ENCODE data around the gene PLA2G2F.

The PLA2G2F gene

DNA sequence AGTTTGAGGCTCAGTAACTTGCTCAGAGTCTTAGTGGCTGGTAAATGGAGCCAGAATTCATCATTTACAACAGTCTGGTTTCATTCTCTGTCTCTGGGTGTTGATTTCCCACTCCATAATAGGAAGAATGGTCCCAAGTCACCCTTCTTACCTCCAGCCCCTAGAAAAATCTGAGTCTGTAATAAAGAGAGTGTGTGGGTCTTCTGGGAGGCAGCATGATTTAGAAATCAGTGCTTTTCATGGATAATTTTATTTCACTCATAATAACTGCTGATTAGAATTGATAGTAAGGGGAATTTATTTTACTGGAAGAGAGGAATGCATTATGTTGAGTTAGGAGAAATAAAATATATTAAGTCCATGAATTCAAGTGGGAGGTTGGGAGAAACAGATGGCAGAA is 21.9 kb upstream of the PLA2G2F start:
- TF ChIP-seq, protein P1, sequence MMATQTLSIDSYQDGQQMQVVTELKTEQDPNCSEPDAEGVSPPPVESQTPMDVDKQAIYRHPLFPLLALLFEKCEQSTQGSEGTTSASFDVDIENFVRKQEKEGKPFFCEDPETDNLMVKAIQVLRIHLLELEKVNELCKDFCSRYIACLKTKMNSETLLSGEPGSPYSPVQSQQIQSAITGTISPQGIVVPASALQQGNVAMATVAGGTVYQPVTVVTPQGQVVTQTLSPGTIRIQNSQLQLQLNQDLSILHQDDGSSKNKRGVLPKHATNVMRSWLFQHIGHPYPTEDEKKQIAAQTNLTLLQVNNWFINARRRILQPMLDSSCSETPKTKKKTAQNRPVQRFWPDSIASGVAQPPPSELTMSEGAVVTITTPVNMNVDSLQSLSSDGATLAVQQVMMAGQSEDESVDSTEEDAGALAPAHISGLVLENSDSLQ (IDR thresholded peaks at IDR 0.05), result no peak
- no peak for TF ChIP-seq FOXK2 (IDR thresholded peaks at IDR 0.05)
- no peak for TF ChIP-seq BHLHE40 (IDR thresholded peaks at IDR 0.05; ENCODE audit: borderline replicate concordance)
- no peak for TF ChIP-seq SP1 (IDR thresholded peaks at IDR 0.05)
- TF ChIP-seq ZNF384 (IDR thresholded peaks at IDR 0.05), result no peak
- TF ChIP-seq FOXA1 (IDR thresholded peaks at IDR 0.05), result no peak
- TF ChIP-seq SUZ12 (IDR thresholded peaks at IDR 0.05), result no peak
- no peak for TF ChIP-seq LEF1 (IDR thresholded peaks at IDR 0.05; ENCODE audit: borderline replicate concordance)
- no peak for TF ChIP-seq ARNT (IDR thresholded peaks at IDR 0.05)
- TF ChIP-seq NFRKB (IDR thresholded peaks at IDR 0.05), result no peak
- no peak for DNase-seq (ENCODE audit: extremely low spot score)
- CTCF ChIA-PET, result no interaction called here
- POLR2A ChIA-PET, result no interaction called here

DNA sequence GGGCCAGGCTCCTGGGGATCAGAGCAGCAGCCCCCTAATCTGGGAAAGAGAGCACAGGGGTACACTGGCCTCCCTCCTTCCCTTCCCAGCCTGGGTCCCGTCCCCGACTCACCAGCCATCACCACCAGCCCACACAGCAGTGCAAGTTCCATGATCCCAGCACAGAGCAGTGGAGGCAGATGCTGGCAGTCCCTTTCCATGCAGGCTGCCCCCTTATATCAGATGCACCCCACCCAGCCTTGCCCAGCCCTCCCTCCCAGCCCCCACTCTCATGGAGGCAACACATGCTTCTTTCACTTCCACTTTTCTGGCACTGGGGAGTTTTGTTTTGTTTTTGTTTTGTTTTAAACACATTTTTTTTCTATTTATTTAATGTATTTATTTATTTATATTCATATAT is 19.8 kb upstream of the PLA2G2F start, which contains the start of gene PLA2G2D:
Gene PLA2G2D (minus strand): TSS at position 190 of the 400 bp plus-strand sequence. CDS start 38 bp downstream, at position 152.
- POLR2A ChIA-PET, result no interaction called here
- CTCF ChIA-PET, result no interaction called here
- no peak for DNase-seq (ENCODE audit: extremely low spot score)
- TF ChIP-seq ARNT (IDR thresholded peaks at IDR 0.05) (no peak), L3MBTL2 (conservative IDR thresholded peaks at IDR 0.05) (no peak), FOXA1 (IDR thresholded peaks at IDR 0.05) (no peak), ELF4 (IDR thresholded peaks at IDR 0.05) (no peak), FOXK2 (IDR thresholded peaks at IDR 0.05) (no peak), LEF1 (IDR thresholded peaks at IDR 0.05; ENCODE audit: borderline replicate concordance) (no peak), BHLHE40 (IDR thresholded peaks at IDR 0.05; ENCODE audit: borderline replicate concordance) (no peak)
- TF ChIP-seq, protein P1 (IDR thresholded peaks at IDR 0.05), result no peak

DNA sequence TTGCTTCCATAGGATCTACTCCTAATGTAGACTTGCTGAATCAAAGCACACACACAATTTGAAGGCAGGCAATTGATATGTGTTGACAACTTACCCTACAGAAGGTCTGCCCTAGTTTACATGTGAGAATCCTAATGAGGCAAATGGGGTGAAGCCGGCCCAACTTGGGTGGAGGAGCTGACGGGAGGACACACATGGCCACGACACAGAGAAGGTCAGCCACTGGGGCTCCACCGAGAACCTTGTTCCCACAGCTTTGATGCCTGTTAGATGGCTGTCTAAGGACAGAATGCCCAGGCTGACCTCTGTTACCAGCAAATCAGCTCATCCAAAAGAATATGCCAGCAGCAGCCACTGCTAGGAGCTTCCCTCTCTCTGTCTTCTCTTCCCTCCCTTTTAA is 18.3 kb upstream of the PLA2G2F start:
- POLR2A ChIA-PET, result no interaction called here

DNA sequence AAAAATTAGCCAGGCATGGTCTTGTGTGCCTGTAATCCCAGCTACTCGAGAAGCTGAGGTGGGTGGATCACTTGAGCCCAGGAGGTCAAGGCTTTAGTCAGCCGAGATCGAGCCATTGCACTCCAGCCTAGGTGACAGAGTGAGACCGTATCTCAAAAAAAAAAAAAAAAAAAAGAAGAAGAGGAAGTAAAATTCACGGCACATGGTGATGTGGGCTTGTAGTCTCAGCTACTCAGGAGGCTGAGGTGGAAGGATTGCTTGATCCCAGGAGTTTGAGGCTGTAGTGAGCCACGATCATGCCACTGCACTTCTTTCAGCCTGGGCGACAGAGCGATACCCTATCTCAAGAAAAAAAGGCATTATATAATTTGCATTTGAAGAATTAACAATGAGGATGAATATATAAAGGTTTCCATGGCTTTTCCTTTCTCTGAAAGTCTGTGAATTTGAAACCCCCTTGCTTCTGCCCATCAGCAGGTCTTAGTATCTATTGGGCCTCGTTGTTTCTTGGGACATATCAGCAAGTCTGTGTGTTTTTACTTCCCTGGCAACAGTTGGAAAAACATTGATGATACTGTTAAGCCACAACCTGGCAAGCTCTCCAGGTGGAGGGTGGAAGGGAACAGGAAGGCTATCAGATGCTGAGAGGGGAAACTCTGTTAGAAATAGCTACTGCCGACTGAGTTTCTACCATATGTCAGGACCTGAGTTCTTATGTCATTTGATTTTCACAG is 15.2 kb upstream of the PLA2G2F start:
- ChIA-PET POLR2A (no interaction called here), CTCF (no interaction called here)
- no peak for TF ChIP-seq SUZ12 (IDR thresholded peaks at IDR 0.05)
- TF ChIP-seq FOXK2 (IDR thresholded peaks at IDR 0.05), result no peak
- TF ChIP-seq ZNF384 (IDR thresholded peaks at IDR 0.05), result no peak
- TF ChIP-seq ARNT (IDR thresholded peaks at IDR 0.05), result no peak
- TF ChIP-seq ELF4 (IDR thresholded peaks at IDR 0.05), result no peak
- no peak for TF ChIP-seq LEF1 (IDR thresholded peaks at IDR 0.05; ENCODE audit: borderline replicate concordance)
- TF ChIP-seq HDGF (IDR thresholded peaks at IDR 0.05; ENCODE audit: borderline replicate concordance), result no peak
- no peak for TF ChIP-seq TARDBP (IDR thresholded peaks at IDR 0.05)
- TF ChIP-seq BHLHE40 (IDR thresholded peaks at IDR 0.05; ENCODE audit: borderline replicate concordance), result no peak
- no peak for TF ChIP-seq SP1 (IDR thresholded peaks at IDR 0.05)
- no peak for TF ChIP-seq FOXM1 (IDR thresholded peaks at IDR 0.05; ENCODE audit: borderline replicate concordance)
- TF ChIP-seq L3MBTL2 (conservative IDR thresholded peaks at IDR 0.05), result no peak
- TF ChIP-seq CTBP1 (IDR thresholded peaks at IDR 0.05; ENCODE audit: borderline replicate concordance), result no peak
- no peak for TF ChIP-seq FOXA1 (IDR thresholded peaks at IDR 0.05)
- TF ChIP-seq, protein P1 (IDR thresholded peaks at IDR 0.05), result no peak
- no peak for TF ChIP-seq NFRKB (IDR thresholded peaks at IDR 0.05)
- no peak for DNase-seq (ENCODE audit: extremely low spot score)

More for the DNA sequence above, 18.3 kb upstream of the PLA2G2F start:
- CTCF ChIA-PET, result no interaction called here
- no peak for DNase-seq (ENCODE audit: extremely low spot score)
- TF ChIP-seq SUZ12 (IDR thresholded peaks at IDR 0.05), result no peak
- TF ChIP-seq ARNT (IDR thresholded peaks at IDR 0.05), result no peak
- no peak for TF ChIP-seq ZNF384 (IDR thresholded peaks at IDR 0.05)

DNA sequence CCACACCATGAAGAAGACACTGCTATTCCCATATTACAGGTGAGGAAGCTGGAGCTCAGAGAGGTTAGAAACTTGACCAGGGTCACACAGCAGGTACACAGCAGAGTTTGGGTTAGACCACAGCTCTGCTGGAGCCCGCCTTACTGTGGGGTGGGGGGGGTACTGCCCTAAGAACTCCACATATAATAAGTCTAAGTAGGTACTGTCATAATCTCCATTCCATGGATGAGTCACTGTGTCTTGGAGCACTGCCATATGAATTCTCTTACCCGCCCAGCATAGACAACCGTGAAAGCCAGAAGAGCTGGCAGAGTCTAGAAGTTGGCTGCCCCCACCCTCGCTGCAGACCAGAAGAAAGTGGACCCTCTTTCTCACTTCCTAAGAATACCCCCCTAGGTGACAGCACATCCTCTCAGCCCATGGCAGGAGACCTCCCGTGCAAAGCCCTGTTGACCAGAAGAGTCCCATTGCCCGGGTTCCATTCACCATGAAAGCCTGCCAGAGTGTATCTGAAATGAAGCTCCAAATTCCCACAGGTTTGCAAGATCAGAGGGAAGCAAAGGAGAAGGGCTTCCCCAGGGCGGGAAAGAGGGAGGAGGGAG is 14.6 kb upstream of the PLA2G2F start:
- ChIA-PET POLR2A (no interaction called here), CTCF (interaction anchor here (0.6 kb wide), 1 partner anchor 213 kb away, joined by 7 read pairs; no protein-coding TSS in a partner anchor)
- DNase-seq (ENCODE audit: extremely low spot score), result no peak
- no peak for TF ChIP-seq NFRKB (IDR thresholded peaks at IDR 0.05)
- no peak for TF ChIP-seq ELF4 (IDR thresholded peaks at IDR 0.05)
- TF ChIP-seq L3MBTL2 (conservative IDR thresholded peaks at IDR 0.05), result no peak
- TF ChIP-seq ZNF384 (IDR thresholded peaks at IDR 0.05), result no peak
- no peak for TF ChIP-seq BHLHE40 (IDR thresholded peaks at IDR 0.05; ENCODE audit: borderline replicate concordance)
- TF ChIP-seq HDGF (IDR thresholded peaks at IDR 0.05; ENCODE audit: borderline replicate concordance), result no peak
- TF ChIP-seq FOXM1 (IDR thresholded peaks at IDR 0.05; ENCODE audit: borderline replicate concordance), result no peak
- TF ChIP-seq ARNT (IDR thresholded peaks at IDR 0.05), result no peak
- TF ChIP-seq, protein P1 (IDR thresholded peaks at IDR 0.05), result no peak
- no peak for TF ChIP-seq LEF1 (IDR thresholded peaks at IDR 0.05; ENCODE audit: borderline replicate concordance)
- no peak for TF ChIP-seq TARDBP (IDR thresholded peaks at IDR 0.05)
- no peak for TF ChIP-seq SP1 (IDR thresholded peaks at IDR 0.05)
- TF ChIP-seq FOXA1 (IDR thresholded peaks at IDR 0.05), result no peak
- no peak for TF ChIP-seq SUZ12 (IDR thresholded peaks at IDR 0.05)
- no peak for TF ChIP-seq FOXK2 (IDR thresholded peaks at IDR 0.05)
- TF ChIP-seq CTBP1 (IDR thresholded peaks at IDR 0.05; ENCODE audit: borderline replicate concordance), result no peak

Measured in HEK293T (cell line).